NCI-H2227 (cell line): ENCODE measurements around the gene NRXN3.
A peak's percentile ranks its signal among the peaks of the same experiment; 100 is the strongest.

ENCODE experiments used
- DNase-seq: peaks from one replicate; lab custom pipeline; 2025; ENCODE audit not compliant: unreplicated experiment; lab: John Stamatoyannopoulos, UW

NRXN3 gene

GRCh38 chr14:78316786-78317185, 146.6 kb downstream of the NRXN3 start:
- DNase-seq: no peak

DNA sequence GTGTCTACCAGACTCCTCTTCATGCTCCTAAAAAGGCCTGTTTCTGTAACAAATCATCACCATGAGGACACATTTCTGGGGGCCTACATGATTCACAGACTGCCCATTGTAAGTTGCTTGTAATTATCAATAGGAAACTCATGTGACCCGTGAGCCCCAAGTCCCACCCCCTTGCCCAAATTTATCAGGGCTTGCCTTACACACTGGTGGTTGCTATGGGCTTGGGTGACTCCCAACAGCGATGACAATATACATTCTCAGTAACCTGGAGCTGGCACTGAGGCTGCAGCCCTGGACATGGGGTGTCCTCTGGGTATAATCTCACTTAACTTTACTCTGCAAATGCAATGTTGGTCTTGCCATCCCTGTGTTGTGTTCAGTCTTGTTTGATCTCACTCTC, 149.2 kb downstream of the NRXN3 start:
- DNase-seq: no peak

DNA sequence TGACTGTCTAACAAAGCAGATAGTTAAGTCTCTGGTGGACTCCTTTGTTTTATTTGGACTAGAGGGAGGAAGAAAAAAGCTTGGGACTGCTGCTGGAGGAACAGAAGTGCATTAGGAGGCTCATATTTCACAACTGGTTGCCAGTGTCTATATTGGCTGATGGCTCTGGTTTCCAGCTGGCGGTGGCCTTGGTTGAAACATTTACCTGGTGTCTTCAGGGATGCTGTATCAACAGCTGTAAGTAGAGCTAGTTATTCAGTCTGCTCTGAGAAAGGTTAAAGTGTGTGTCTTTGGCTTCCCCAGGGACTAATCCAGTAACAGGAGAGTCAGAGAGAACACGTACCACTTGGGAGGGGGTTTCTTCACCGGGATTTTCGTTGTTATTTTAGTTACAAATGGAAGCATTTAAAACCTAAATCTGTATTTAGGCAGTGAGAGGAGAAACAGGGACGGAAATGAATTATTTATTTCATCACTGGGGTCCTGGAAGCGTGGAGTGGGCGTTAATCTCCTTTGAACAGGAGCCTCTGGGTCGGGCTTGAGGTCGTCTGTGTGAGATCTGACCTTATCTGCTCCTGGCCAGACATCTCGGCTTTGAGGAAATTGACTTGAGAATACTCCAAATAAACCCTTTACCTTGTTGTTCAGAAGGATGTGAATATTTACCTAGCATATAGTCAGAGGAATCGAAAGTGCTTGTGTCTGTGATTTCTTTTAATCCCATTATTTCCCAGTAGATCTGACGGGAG, 149.9 kb downstream of the NRXN3 start:
- DNase-seq: peak; percentile 22

DNA sequence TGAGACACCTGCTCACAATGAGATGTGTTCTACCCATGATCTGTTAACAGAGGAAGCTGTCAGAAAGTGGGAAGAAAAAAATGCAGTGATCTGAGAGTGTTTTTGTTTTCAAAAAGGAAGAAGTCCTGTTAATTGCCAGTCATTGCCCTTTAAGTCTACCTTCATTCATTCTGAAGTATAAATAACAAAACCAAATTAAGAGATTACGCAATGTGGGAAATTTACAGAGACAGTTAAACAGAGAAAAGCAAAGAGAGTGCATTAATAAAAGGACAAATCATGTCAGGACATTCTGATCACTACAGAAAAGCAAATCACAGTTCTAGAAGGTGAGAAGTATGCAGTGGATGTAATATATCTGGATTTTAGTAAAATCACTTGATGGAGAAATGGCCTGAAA, 154.2 kb downstream of the NRXN3 start:
- DNase-seq: no peak

GRCh38 chr14:78325911-78326310, 155.7 kb downstream of the NRXN3 start:
- no peak for DNase-seq

DNA sequence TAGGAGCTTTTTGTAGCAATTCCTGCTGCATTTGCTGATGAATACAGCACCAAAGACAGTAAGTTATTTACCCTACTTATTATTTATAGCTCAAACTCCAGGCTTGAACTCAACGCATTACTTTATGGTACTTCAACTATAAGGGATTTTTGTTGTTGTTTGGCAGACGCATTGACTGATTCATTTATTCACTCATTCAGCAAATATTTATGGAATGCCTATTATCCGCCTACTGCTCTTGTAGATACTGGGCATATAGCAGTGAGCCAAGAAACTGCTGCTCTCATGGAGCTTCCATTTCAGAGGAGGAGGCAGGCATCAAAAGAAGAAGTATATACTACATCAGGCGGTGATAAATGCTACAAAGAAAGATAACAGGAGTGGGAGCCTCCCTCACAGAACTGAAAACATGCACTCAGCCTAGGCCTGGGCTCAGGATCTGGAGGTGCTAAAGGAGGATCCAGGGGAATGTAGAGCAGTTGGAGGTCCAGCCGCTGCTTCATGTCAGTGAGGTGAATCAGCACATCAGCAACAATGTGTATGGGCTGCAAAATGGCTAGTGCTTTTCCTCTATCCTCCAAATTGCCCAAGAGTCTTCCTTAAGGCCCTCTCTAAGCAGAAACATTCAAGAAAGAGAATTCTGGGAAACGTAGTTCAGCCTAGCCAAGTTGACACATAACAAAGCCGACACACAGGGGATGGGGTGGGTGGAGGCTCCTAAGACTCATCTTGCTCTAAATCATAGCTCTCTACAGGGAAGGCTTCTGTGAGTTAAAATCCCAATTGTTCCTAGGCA, 157.5 kb downstream of the NRXN3 start:
- DNase-seq: peak; percentile 10

DNA sequence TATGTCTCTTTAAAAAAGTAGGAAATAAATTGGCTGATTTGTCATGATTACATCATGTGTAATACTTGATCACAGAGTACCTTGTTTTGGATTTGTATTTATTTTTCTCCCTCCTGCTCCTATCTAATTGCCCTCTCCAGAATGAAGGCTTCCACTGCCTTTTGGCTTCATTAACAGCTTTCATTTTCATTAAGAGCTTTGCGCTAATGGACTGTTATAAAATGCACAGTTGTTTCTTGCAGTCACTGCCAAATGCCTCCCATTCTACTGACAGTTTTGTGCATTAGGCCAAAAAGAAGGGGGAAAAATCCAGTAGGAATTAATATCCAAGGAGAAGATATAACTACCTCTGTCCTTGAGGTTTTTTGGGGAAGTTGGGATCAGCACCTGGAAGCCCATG, 159.2 kb downstream of the NRXN3 start:
- no peak for DNase-seq

- no peak for DNase-seq
These were observed 165.4 kb downstream of the NRXN3 start for GRCh38 chr14:78335531-78335930.

- no peak for DNase-seq
These were observed 170.1 kb downstream of the NRXN3 start for GRCh38 chr14:78340250-78340649.

GRCh38 chr14:78341827-78342389, 171.7 kb downstream of the NRXN3 start:
- no peak for DNase-seq

DNA sequence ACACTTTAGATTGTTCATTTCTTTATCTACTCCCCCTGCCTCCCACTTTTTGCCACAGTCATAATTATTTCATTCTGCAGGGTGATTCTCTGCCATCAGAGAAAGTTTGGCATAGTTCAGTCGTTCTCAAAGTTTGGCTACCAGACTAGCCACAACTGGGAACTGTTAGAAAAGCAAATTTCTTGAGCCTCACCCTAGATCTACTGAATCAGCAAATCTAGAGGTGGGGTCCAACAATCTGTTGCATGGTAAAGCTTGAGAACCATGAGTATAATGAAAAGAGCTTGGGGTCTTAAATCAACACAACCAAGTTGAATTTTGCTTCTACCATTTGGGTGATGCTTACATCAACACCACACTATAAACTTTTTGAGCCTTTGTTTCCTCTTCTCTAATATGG, 172.7 kb downstream of the NRXN3 start:
- no peak for DNase-seq

DNA sequence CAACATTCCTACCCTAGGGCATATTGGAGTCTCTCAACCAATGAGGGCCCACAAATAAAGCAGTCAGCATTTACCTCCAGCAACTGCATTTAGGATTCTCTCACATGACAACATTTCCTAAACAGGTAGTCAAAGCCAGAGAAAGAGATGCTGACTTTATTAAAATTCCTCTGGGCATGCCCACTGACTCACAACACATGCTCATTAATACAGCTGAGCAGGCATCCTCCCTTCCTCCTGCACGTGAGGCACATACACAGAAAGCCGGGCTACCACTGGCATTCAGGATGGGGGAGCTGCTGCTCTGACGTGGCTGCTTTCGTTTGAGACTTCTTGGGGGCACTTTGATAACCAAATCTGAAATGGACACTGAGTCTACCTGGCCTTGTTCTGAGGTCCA, 174.1 kb downstream of the NRXN3 start:
- no peak for DNase-seq

GRCh38 chr14:78345131-78345744, 175.1 kb downstream of the NRXN3 start:
- no peak for DNase-seq

- no peak for DNase-seq
These were observed 176.6 kb downstream of the NRXN3 start for GRCh38 chr14:78346747-78347146.

GRCh38 chr14:78355109-78355508, 184.9 kb downstream of the NRXN3 start:
- DNase-seq: no peak

GRCh38 chr14:78356391-78356790, 186.2 kb downstream of the NRXN3 start:
- DNase-seq: peak; percentile 38

- no peak for DNase-seq
These were observed 188.4 kb downstream of the NRXN3 start for GRCh38 chr14:78358591-78358990.

DNA sequence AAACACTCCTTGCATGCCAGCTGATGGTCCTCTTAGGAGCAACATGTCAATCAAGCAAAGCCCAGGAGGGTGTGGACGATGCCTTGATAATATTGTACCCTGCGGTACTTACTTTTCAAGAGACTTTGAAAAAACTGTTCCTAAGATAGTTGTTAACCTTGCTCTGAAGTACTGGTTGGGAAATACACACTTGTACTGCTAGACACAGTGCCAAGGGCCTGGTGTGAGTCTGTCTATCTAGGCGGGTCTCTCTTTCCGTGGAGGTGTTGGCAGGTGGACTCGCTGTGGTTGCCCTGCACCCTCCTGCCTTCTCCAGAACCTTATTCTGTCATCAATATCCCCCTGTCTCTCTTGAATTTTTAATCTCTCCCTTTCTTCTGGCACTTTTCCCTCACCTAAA, 189.4 kb downstream of the NRXN3 start:
- no peak for DNase-seq

DNA sequence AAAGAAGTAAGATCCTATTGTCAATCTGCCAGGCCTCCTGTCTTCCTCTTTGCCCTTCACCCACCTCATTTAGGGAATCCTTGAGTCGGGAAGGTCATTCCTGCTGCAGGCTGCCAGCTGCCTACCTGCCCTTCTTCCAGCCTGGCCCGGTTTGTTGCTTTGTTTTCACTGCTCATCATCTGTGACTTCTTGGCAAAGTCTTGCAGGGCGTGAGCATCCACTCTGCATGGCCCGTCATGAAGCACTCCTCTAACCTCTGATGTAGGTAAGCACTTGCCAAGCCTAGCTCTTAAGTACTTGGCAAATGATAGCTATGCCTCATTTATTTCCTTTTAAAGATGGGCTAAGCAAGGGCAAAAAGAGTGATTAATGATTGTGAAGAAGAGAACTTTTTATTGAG, 192.8 kb downstream of the NRXN3 start:
- no peak for DNase-seq

DNA sequence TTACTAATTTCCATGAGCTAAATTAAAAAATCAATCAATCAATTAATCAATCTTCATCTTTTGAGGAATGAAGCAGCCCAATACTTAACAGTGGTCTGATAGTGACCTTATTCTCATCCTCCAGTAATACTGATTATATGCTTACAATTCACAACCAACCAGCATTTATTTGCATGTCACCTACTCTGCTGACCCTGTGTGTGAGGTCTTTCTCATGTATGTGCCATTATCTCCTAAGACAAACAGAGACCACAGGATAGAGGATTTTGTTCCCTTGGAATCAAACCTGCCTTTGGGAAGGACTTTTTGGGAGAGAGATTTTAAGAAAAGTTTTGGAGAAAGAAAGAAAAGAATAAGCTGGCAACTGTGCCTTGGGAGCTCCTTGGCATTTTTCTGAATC, 197.2 kb downstream of the NRXN3 start:
- no peak for DNase-seq

GRCh38 chr14:78383060-78383459, 212.9 kb downstream of the NRXN3 start:
- no peak for DNase-seq

DNA sequence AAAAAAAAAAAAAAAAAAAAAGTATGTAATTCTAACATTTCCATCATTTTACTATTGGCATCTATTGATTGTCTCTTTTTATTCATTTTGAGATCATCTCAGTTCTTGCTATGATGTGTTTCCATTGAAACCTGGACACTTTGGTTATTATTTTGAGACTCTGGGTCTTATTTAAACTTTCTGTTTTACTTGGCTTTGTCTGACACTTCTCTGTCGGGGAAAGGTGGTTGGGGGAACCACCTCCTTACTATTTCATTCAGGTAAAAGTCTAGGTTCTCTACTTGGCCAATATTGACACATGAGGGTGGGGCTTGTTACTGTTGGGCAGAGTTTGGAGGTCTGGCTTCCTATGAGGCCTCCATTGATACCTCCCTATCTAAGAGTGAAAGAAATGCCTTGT, 228.0 kb downstream of the NRXN3 start:
- no peak for DNase-seq
